ENCODE results near the gene MACC1.

Gene MACC1

DNA sequence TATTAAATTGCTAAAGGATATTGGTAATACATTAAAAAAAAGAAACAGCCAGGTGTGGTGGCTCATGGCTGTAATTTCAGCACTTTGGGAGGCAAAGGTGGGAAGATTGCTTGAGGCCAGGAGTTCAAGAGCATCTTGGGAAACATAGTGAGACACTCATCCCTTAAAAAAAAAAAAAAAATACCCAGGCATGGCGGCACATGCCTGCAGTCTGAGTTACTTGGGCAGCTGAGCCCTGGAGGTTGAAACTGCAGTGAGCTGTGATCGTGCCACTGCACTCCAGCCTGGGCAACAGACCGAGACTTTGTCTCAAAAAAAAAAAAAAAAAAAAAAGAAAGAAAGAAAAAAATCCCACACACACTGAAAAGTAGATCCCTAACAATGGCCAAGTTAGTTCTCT, 59.7 kb downstream of the MACC1 start:
- Histone ChIP-seq H3K27ac (no peak overlapping the region), H3K4me2 (no peak overlapping the region), H3K9ac (no peak overlapping the region), H3K9me3 (no peaks in the 10 kb centered on the region), H3K4me3 (no peak overlapping the region), H4K20me1 (no peaks in the 10 kb centered on the region), H3K36me3 (no peaks in the 10 kb centered on the region), H3K27me3 (no peaks in the 10 kb centered on the region), H3K4me1 (peaks cover 8% of the 10 kb centered on the region)
- TF ChIP-seq Cebpa-rat (IDR thresholded peaks at IDR 0.05): no peak

- Histone ChIP-seq H3K4me2 (no peak overlapping the region), H3K27ac (no peak overlapping the region), H3K27me3 (no peaks in the 10 kb centered on the region), H3K36me3 (no peaks in the 10 kb centered on the region), H3K4me3 (no peak overlapping the region), H3K9me3 (no peaks in the 10 kb centered on the region), H3K9ac (no peak overlapping the region), H3K4me1 (peaks cover 28% of the 10 kb centered on the region), H4K20me1 (no peaks in the 10 kb centered on the region)
- TF ChIP-seq Cebpa-rat (IDR thresholded peaks at IDR 0.05): no peak
Measured at GRCh38 chr7:20153999-20154398, 63.2 kb downstream of the MACC1 start.

DNA sequence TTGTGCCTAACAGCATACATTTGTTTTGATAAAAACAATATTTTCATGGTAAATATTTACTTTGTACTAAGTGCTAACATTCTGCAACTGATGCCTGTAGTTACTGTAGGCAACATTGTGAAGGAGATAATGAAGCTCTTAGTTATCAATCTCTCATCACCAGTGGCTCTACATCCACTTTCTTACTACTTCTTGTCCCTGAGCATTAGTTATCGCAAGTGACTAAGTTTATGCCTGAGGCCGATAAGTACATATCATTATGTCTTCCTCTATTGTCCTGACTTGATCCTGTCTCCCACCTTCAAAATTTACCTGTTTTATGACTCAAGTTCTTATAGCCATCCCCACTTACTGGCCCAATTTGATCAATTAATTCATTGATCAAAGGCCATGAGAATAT, 63.6 kb downstream of the MACC1 start:
- no peaks in the 10 kb centered on the region for H3K9me3 ChIP-seq
- no peak overlapping the region for H3K27ac ChIP-seq
- H3K4me1 ChIP-seq: peaks cover 28% of the 10 kb centered on the region
- H3K4me3 ChIP-seq: no peak overlapping the region
- H4K20me1 ChIP-seq: no peaks in the 10 kb centered on the region
- H3K36me3 ChIP-seq: no peaks in the 10 kb centered on the region
- no peak overlapping the region for H3K9ac ChIP-seq
- TF ChIP-seq Cebpa-rat (IDR thresholded peaks at IDR 0.05): no peak
- no peaks in the 10 kb centered on the region for H3K27me3 ChIP-seq
- no peak overlapping the region for H3K4me2 ChIP-seq

DNA sequence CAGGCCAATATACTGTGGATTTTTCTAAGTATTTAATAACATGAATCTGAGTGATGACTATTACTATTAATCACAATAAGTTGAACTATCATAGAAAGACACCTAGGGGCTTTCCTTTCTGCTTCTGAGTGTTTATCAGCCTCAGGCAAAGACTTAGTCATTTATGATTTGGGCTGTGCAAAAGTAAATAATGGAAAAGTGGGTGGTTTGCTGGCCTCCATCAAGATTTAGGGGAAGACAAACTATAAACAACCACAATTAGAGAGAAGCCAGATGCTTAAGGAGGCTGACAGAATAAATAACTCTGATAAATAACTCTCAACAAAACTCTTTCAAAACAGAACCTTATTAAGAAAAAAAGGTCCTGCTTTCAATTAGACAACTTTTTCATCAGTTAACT, 64.7 kb downstream of the MACC1 start:
- no peak overlapping the region; the same call in 1 of the 2 replicates for H3K27ac ChIP-seq
- TF ChIP-seq Cebpa-rat (IDR thresholded peaks at IDR 0.05): no peak
- H3K9me3 ChIP-seq: no peaks in the 10 kb centered on the region
- H3K4me2 ChIP-seq: peak overlapping the region; percentile 59
- no peaks in the 10 kb centered on the region for H3K27me3 ChIP-seq
- H3K36me3 ChIP-seq: no peaks in the 10 kb centered on the region
- H4K20me1 ChIP-seq: no peaks in the 10 kb centered on the region
- H3K4me1 ChIP-seq: peaks cover 28% of the 10 kb centered on the region
- H3K4me3 ChIP-seq: no peak overlapping the region
- no peak overlapping the region for H3K9ac ChIP-seq

DNA sequence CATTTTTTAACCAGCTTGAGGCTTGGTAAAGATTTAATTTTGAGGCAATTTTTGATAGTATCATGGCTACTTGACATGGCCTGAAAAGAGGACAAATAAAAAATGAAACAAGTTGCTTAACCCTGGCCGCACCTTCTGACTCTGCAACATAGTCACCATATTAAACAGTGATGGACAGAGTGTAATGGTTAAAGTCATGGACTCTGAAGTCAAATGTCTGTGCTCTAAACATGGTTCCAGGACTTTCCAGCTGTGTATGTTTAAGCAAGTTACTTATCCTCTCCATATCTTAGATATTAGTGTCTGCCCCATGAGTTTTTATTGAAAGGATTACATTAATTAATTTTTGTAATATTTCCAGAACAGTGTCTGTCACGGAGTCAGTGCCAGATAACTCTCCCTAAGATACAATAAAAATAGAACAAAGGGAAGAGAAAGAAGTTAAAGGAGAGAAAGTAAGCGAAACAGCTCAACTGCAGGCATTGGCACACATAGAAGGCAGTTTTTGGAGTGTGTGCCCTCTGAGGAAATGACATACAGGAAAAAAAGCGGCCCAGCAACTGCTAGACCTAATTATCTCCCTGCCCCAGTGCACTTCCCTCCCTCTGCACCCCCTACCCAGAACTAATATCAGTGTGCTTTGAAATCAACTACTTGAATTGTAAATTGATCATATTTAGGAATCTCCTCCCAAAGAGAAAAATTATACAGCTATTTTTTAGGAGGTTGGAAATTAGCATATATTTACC, 65.3 kb downstream of the MACC1 start:
- no peaks in the 10 kb centered on the region for H3K27me3 ChIP-seq
- H3K4me3 ChIP-seq: no peak overlapping the region
- no peak for TF ChIP-seq Cebpa-rat (IDR thresholded peaks at IDR 0.05)
- H3K9me3 ChIP-seq: no peaks in the 10 kb centered on the region
- peak overlapping the region; percentile 59 for H3K4me2 ChIP-seq
- no peaks in the 10 kb centered on the region for H4K20me1 ChIP-seq
- H3K36me3 ChIP-seq: no peaks in the 10 kb centered on the region
- H3K27ac ChIP-seq: peak overlapping the region; percentile 24; the same call in 1 of the 2 replicates
- H3K4me1 ChIP-seq: peaks cover 28% of the 10 kb centered on the region
- H3K9ac ChIP-seq: no peak overlapping the region

DNA sequence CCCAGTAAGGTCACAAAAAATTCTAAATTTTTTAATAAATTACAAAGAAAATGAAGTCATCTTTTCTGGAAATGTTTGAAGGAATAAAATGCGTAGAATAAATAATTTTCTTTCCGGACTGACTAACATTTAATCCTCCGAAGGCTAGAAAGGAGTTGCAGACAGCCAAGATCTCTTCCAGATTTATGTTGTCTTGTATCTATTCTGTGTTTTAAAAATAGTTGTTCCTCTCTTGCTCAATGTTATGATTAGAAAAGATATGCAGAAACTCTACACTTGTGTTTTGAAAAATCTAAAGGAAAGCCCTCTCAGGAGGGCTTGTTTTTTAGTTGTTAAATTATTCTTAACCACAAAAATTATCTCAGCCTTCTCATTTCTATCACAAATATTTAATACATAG, 70.7 kb downstream of the MACC1 start:
- Histone ChIP-seq H3K9ac (no peak overlapping the region), H3K27me3 (no peaks in the 10 kb centered on the region), H3K36me3 (no peaks in the 10 kb centered on the region), H3K4me2 (no peak overlapping the region), H3K9me3 (no peaks in the 10 kb centered on the region), H3K4me3 (no peak overlapping the region), H3K4me1 (peaks cover 10% of the 10 kb centered on the region), H3K27ac (no peak overlapping the region), H4K20me1 (no peaks in the 10 kb centered on the region)
- no peak for TF ChIP-seq Cebpa-rat (IDR thresholded peaks at IDR 0.05)

- no peak for TF ChIP-seq Cebpa-rat (IDR thresholded peaks at IDR 0.05)
- H3K4me2 ChIP-seq: no peak overlapping the region
- no peaks in the 10 kb centered on the region for H3K36me3 ChIP-seq
- no peaks in the 10 kb centered on the region for H3K27me3 ChIP-seq
- H3K4me3 ChIP-seq: no peak overlapping the region
- H3K4me1 ChIP-seq: no peaks in the 10 kb centered on the region
- no peaks in the 10 kb centered on the region for H3K9me3 ChIP-seq
- no peak overlapping the region for H3K27ac ChIP-seq
- H3K9ac ChIP-seq: no peak overlapping the region
- no peaks in the 10 kb centered on the region for H4K20me1 ChIP-seq
Measured at GRCh38 chr7:20144801-20145200, 72.4 kb downstream of the MACC1 start.

DNA sequence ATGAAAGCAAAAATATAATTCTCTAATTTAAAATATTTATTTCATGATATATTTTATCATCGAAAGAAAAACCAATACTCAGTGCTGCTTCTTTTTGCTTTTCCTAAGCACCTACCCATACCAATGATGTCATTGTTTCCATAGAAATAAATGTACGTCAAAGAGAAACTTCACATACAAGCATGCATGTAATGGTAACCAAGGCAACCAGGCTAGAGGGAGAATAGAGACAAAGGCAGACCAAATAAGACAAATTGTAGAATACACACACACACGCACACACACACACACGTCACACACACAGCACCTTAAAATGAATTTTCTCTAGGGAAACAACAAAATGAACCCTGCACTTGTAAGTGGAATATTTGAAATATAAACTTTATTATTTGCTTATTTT, 75.5 kb downstream of the MACC1 start:
- Histone ChIP-seq H3K4me1 (no peaks in the 10 kb centered on the region), H3K9ac (no peak overlapping the region), H4K20me1 (no peaks in the 10 kb centered on the region), H3K27me3 (no peaks in the 10 kb centered on the region), H3K27ac (no peak overlapping the region), H3K4me3 (no peak overlapping the region), H3K36me3 (no peaks in the 10 kb centered on the region), H3K4me2 (no peak overlapping the region), H3K9me3 (no peaks in the 10 kb centered on the region)
- TF ChIP-seq Cebpa-rat (IDR thresholded peaks at IDR 0.05): no peak

- no peak overlapping the region for H3K9ac ChIP-seq
- TF ChIP-seq Cebpa-rat (IDR thresholded peaks at IDR 0.05): no peak
- H3K36me3 ChIP-seq: no peaks in the 10 kb centered on the region
- no peak overlapping the region for H3K4me3 ChIP-seq
- no peak overlapping the region for H3K4me2 ChIP-seq
- no peaks in the 10 kb centered on the region for H3K4me1 ChIP-seq
- H3K27me3 ChIP-seq: no peaks in the 10 kb centered on the region
- no peaks in the 10 kb centered on the region for H3K9me3 ChIP-seq
- no peak overlapping the region for H3K27ac ChIP-seq
- H4K20me1 ChIP-seq: no peaks in the 10 kb centered on the region
Measured at GRCh38 chr7:20141002-20141345, 76.2 kb downstream of the MACC1 start.

DNA sequence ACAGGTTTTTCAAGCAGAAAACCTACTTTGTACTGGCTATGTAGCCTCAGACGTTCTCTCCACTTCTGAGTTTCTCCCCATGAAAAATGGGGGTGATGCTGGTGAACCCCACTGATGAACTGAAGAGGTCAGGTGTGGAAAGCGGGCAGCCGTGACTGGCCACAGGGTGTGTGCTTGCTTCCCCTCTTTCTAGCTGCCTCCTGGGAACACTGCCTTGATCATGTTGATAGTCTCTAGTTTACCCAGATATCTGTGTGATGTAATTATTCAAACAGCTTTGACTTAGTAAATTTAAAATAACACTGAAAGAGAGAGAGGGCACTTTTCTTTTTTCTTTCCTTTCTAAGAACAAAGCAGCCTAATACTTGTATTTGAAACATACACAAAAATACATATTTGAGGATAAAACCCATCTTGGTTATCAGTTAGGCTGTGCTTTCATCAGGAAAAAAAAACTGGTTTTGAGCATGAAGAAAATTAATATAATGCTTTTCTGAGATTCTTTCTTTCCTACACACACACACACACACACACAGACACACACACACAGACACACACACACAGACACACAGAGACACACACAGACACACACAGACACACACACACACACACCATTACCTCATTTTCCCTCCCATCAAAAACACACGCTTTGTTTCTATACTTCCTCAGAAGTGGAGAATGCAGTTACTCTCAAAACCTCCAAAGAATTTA, 76.7 kb downstream of the MACC1 start:
- no peaks in the 10 kb centered on the region for H3K27me3 ChIP-seq
- H3K4me2 ChIP-seq: no peak overlapping the region
- H3K4me3 ChIP-seq: no peak overlapping the region
- no peak overlapping the region for H3K27ac ChIP-seq
- no peaks in the 10 kb centered on the region for H4K20me1 ChIP-seq
- no peaks in the 10 kb centered on the region for H3K36me3 ChIP-seq
- TF ChIP-seq Cebpa-rat (IDR thresholded peaks at IDR 0.05): no peak
- H3K9ac ChIP-seq: no peak overlapping the region
- no peaks in the 10 kb centered on the region for H3K4me1 ChIP-seq
- H3K9me3 ChIP-seq: no peaks in the 10 kb centered on the region
